ENCODE measurements around the gene CASKIN2. TPM values are rescaled to one million over a fixed set of nuclear protein-coding genes. Genes with fewer than 3 reads are reported as not detected.

The CASKIN2 gene
- total and polyA plus RNA-seq, 10 of the 15 experiments (the other 5 are each of a cell fraction or from before 2014, with no cell fraction given): 0.02 to 2.7 (median 0.44) TPM; not detected in 1

DNA sequence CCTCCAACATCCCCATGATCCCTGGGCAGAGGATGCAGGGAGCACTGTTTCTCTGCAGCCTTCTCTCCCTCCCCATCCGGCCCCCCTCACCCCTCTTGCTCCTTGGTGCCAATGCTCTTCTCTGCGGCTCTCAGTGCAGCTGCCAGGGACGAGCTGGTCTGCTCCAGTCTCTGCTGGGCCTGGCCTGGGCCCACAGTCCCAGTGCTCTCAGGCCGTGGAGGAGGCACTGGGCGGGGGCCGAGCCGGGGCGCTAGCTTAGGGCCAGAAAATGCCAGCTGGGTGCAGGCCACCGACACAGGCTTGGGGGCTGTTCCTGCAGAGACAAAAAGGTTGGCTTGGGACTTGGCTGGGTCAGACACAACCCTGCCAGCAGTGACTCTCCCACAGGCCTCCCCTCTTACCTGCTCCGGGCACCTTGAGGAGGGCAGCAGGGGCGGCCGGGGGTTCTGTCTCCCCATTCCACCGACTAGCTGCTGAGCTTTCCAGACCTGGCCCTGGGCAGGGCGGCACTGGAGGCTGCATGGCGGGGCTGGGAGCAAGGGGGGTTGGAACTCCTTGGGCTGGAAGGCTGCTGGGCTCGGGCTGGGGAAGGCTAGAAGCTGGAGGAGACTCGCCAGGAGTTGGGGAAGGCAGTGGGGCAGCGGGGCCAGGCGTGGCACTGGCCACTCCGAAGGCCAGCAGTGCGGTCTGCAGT lies 13.8 kb downstream of the CASKIN2 start:
- Histone ChIP-seq H3K9ac (ENCODE audit: control insufficient read depth, insufficient read depth, low read length) (no peak overlapping the region), H3K27ac (ENCODE audit: control insufficient read depth, insufficient read depth) (no peak overlapping the region), H3K36me3 (ENCODE audit: control insufficient read depth in 2 of 2, insufficient read depth in 2 of 2, low read length in 1 of 2) (no peaks in the 10 kb centered on the region; a peak in 2 of 4 replicates), H3K79me2 (ENCODE audit: control insufficient read depth, insufficient read depth, low read length) (no peaks in the 10 kb centered on the region), H3K4me1 (ENCODE audit: control insufficient read depth, insufficient read depth, low read length) (no peaks in the 10 kb centered on the region), H3K4me2 (ENCODE audit: control insufficient read depth, insufficient read depth) (no peak overlapping the region), H4K20me1 (ENCODE audit: control insufficient read depth, insufficient read depth) (no peaks in the 10 kb centered on the region), H3K9me3 (replicated peaks; ENCODE audit: control insufficient read depth, insufficient read depth, low read length) (no peaks in the 10 kb centered on the region), H3K4me3 (no peak overlapping the region), H2AFZ (ENCODE audit: control insufficient read depth, low read depth, low read length) (no peak overlapping the region), H3K27me3 (replicated peaks in 1 of 2; ENCODE audit: control insufficient read depth in 2 of 2, insufficient read depth in 2 of 2, low read length in 1 of 2) (no peaks in the 10 kb centered on the region)
- BruUV-seq (replicated peaks): no TSS peak
- RAD21 ChIA-PET (ENCODE audit: unreplicated experiment): no interaction called here
- TF ChIP-seq, protein P1, sequence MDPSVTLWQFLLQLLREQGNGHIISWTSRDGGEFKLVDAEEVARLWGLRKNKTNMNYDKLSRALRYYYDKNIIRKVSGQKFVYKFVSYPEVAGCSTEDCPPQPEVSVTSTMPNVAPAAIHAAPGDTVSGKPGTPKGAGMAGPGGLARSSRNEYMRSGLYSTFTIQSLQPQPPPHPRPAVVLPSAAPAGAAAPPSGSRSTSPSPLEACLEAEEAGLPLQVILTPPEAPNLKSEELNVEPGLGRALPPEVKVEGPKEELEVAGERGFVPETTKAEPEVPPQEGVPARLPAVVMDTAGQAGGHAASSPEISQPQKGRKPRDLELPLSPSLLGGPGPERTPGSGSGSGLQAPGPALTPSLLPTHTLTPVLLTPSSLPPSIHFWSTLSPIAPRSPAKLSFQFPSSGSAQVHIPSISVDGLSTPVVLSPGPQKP (IDR thresholded peaks at IDR 0.05; ENCODE audit: low read depth, low read length): no peak
- TF ChIP-seq POLR2A (IDR thresholded peaks at IDR 0.05; ENCODE audit: low read depth, low read length): peak; percentile 29; the same call in 1 of the 2 replicates
- POLR2A ChIA-PET: no interaction called here
- SMC1A ChIA-PET (ENCODE audit: uncharacterized antibody, unreplicated experiment): no interaction called here
- intact Hi-C loops (cut with micrococcal nuclease; ENCODE audit: unreplicated experiment): no loop called here
- FAIRE-seq (no peak), ATAC-seq (no peak), DNase-seq (ENCODE audit: low read depth, low spot score) (no peak)
- WGBS (ENCODE audit: insufficient coverage, insufficient replicate concordance, low lambda C conversion rate, missing lambda C conversion rate): 64% methylated on average over 19 of the region's 21 CpGs
- CTCF ChIA-PET: no interaction called here
- in situ Hi-C loops (cut with MboI): no loop called here

DNA sequence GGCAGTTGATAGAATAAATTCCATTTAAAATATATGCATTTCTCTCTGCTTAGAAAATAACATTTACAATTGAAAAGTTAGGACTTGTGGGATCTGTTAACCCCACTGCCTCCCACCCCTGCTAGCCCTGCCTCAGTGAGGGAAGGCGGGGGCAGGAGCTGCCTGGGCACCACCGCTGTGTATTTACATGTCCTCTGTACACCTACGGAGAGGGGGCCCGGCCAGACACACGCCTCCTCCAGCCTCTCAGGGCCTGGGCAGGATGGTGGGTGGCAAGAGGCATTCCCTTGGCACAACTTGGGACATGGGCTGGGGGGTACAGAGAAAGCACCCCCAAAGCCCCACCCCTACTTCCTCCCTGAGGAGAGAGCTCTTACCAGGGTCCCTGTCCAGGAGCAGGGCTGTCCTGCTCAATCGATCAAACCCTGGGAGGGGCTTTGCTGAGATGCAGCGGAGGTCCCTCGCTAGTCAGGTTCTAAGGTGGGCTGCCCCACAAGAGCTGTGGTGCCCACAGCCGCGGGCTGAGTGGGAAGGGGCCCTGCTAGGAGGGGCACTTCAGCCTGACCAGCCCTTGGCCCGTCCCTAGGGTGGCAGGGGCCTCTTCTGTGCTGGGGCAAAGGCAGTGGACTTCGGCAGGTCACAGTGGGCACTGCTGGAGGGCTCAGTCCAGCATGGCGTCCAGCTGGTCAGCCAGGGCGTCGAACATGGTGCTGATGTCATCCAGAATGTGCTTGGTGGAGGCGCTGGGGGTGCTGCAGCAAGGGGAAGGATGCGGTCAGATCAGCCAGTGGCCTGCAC lies 14.7 kb downstream of the CASKIN2 start:
- ChIA-PET POLR2A (no interaction called here), SMC1A (ENCODE audit: uncharacterized antibody, unreplicated experiment) (no interaction called here), CTCF (interaction anchor here (0.9 kb wide), 1 partner anchor 23 kb away, joined by 3 read pairs; no protein-coding TSS in a partner anchor), RAD21 (ENCODE audit: unreplicated experiment) (no interaction called here)
- in situ Hi-C loops (cut with MboI): no loop called here
- no TSS peak for BruUV-seq (replicated peaks)
- FAIRE-seq: no peak
- Histone ChIP-seq H3K36me3 (ENCODE audit: control insufficient read depth in 2 of 2, insufficient read depth in 2 of 2, low read length in 1 of 2) (peaks cover 0 to 5% of the 10 kb centered on the region in 2 experiments; a peak in 2 of 4 replicates), H3K9me3 (replicated peaks; ENCODE audit: control insufficient read depth, insufficient read depth, low read length) (no peaks in the 10 kb centered on the region), H3K27ac (ENCODE audit: control insufficient read depth, insufficient read depth) (no peak overlapping the region), H3K9ac (ENCODE audit: control insufficient read depth, insufficient read depth, low read length) (no peak overlapping the region), H3K4me1 (ENCODE audit: control insufficient read depth, insufficient read depth, low read length) (no peaks in the 10 kb centered on the region), H3K79me2 (ENCODE audit: control insufficient read depth, insufficient read depth, low read length) (no peaks in the 10 kb centered on the region), H3K4me2 (ENCODE audit: control insufficient read depth, insufficient read depth) (no peak overlapping the region), H2AFZ (ENCODE audit: control insufficient read depth, low read depth, low read length) (no peak overlapping the region), H3K4me3 (no peak overlapping the region), H4K20me1 (ENCODE audit: control insufficient read depth, insufficient read depth) (no peaks in the 10 kb centered on the region), H3K27me3 (replicated peaks in 1 of 2; ENCODE audit: control insufficient read depth in 2 of 2, insufficient read depth in 2 of 2, low read length in 1 of 2) (no peaks in the 10 kb centered on the region)
- ATAC-seq: no peak
- no peak for DNase-seq (ENCODE audit: low read depth, low spot score)
- 74% methylated on average over 17 of the region's 17 CpGs for WGBS (ENCODE audit: insufficient coverage, insufficient replicate concordance, low lambda C conversion rate, missing lambda C conversion rate)
- TF ChIP-seq IKZF2 (IDR thresholded peaks at IDR 0.05): no peak
- intact Hi-C loops (cut with micrococcal nuclease; ENCODE audit: unreplicated experiment): no loop called here

Measured in GM12878 (cell line).